GM12892 (cell line): ENCODE measurements around the gene SPECC1.

Experiments
- POLR2A ChIP-seq: IDR thresholded peaks from 2 replicates; pipeline ENCODE4 v1.6.1; 2011; ENCODE audit warnings: low read depth, low read length, control low read depth
- POLR2AphosphoS5 ChIP-seq: IDR thresholded peaks from 2 replicates; pipeline ENCODE4 v1.6.1; 2011; ENCODE audit warnings: low read depth, low read length, control low read depth
- TAF1 ChIP-seq: IDR thresholded peaks from 2 replicates; pipeline ENCODE4 v1.6.1; 2011; ENCODE audit warnings: low read depth, mild to moderate bottlenecking, control low read depth, low read length, borderline replicate concordance

DNA sequence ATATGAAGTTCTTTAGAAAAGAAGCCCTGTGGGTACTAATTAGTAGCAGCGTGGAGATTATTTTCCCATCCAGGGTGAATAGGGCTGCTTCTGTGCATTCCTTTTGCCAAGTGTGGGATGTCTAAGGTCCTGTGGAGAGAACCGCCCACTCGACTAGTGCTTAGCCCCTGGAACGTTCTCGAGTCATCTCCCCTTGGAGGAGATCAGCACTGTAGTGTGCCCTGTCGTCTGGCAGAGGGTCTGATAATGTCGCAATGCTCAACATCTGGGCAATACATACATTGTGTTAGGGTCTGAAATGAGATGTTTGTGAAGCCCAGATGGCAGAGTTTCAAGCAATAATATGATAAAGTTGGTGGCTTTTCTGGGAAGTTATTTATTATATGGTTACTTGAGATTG is 64.8 kb downstream of the SPECC1 start:
- TF ChIP-seq POLR2AphosphoS5 (no peak), POLR2A (no peak), TAF1 (no peak)
